Duodenal mucosa (tissue), 2 donors: ENCODE measurements around the gene JUP.
"Not testable (repeated sequence)": the region's sequence is repeated elsewhere in the genome, so short reads cannot be mapped to it uniquely, and the experiment has no call there.

Experiments used
- H3K27ac ChIP-seq: one replicate; pipeline ENCODE4 v1.7.0; 2013; ENCODE audit warnings: low read depth, low read length
- H3K27me3 ChIP-seq, 2 donors: one replicate each; pipeline ENCODE4 v1.7.0; 2013; ENCODE audit warnings: low read length in 2 of 2, control low read depth in 1 of 2; ENCODE audit not compliant: insufficient read depth in 2 of 2, control insufficient read depth in 1 of 2
- H3K36me3 ChIP-seq, 2 donors: one replicate each; pipeline ENCODE4 v1.7.0; 2013; ENCODE audit warnings: low read length in 2 of 2, control low read depth in 1 of 2; ENCODE audit not compliant: insufficient read depth in 2 of 2, control insufficient read depth in 1 of 2
- H3K4me1 ChIP-seq, 2 donors: one replicate each; pipeline ENCODE4 v1.7.0; 2013; ENCODE audit warnings: low read length in 2 of 2, control low read depth in 1 of 2; ENCODE audit not compliant: insufficient read depth in 2 of 2, control insufficient read depth in 1 of 2
- H3K4me3 ChIP-seq, 2 donors: one replicate each; pipeline ENCODE4 v1.7.0; 2013; ENCODE audit warnings: low read length in 2 of 2, low read depth in 1 of 2
- H3K9ac ChIP-seq, 2 donors: one replicate each; pipeline ENCODE4 v1.7.0; 2013; ENCODE audit warnings: low read length in 2 of 2, low read depth in 1 of 2
- H3K9me3 ChIP-seq, 2 donors: one replicate each; pipeline ENCODE4 v1.7.0; 2013; ENCODE audit warnings: low read length in 2 of 2, control low read depth in 1 of 2; ENCODE audit not compliant: control insufficient read depth in 1 of 2

The JUP gene

GRCh38 chr17:41786227-41787020, at the start of gene JUP:
Gene JUP, minus strand, starts transcription at chr17:41786711. Its CDS starts 14,857 bp downstream, at chr17:41771854.
- H3K36me3 ChIP-seq: peaks cover 0 to 5% of the 10 kb centered on the region in 2 donors
- H3K27ac ChIP-seq: peak within 1 kb of the TSS; percentile 99
- peak within 1 kb of the TSS; percentile 90 to 96 for H3K9ac ChIP-seq
- H3K4me3 ChIP-seq: peak within 1 kb of the TSS; percentile 72 to 75
- no peaks in the 10 kb centered on the region for H3K27me3 ChIP-seq
- peaks cover 30 to 32% of the 10 kb centered on the region in 2 donors for H3K4me1 ChIP-seq
- H3K9me3 ChIP-seq: no peaks in the 10 kb centered on the region

GRCh38 chr17:41835800-41836549, 49.5 kb upstream of the JUP start, which contains the start of gene NT5C3B:
Gene NT5C3B, minus strand, starts transcription at chr17:41836232. Its CDS starts 39 bp downstream, at chr17:41836193.
- Histone ChIP-seq H3K27ac (no peak within 1 kb of the TSS), H3K4me3 (peak within 1 kb of the TSS; percentile 71 to 79), H3K36me3 (peaks cover 0 to 5% of the 10 kb centered on the region in 2 donors), H3K9ac (peak within 1 kb of the TSS; percentile 59 to 69), H3K4me1 (peaks cover 7 to 12% of the 10 kb centered on the region in 2 donors), H3K9me3 (no peaks in the 10 kb centered on the region), H3K27me3 (peaks cover 0 to 6% of the 10 kb centered on the region in 2 donors)

GRCh38 chr17:41835214-41835799, 48.8 kb upstream of the JUP start:
- Histone ChIP-seq H3K27ac (no peak overlapping the region), H3K4me3 (peak overlapping the region; percentile 71 to 79), H3K4me1 (peaks cover 7 to 12% of the 10 kb centered on the region in 2 donors), H3K36me3 (peaks cover 0 to 5% of the 10 kb centered on the region in 2 donors), H3K9me3 (no peaks in the 10 kb centered on the region), H3K9ac (peak overlapping the region; percentile 48 to 59), H3K27me3 (peaks cover 0 to 6% of the 10 kb centered on the region in 2 donors)

- not testable (repeated sequence) for H3K27ac ChIP-seq, H3K4me1 ChIP-seq, H3K27me3 ChIP-seq, H3K4me3 ChIP-seq, H3K9me3 ChIP-seq, H3K9ac ChIP-seq
- H3K36me3 ChIP-seq: peaks cover 4 to 19% of the 10 kb centered on the region in 2 donors
These were observed 43.5 kb upstream of the JUP start for GRCh38 chr17:41829961-41830360.

- Histone ChIP-seq H3K9me3 (no peaks in the 10 kb centered on the region), H3K4me1 (no peaks in the 10 kb centered on the region), H3K36me3 (peaks cover 4 to 14% of the 10 kb centered on the region in 2 donors), H3K27ac (no peak overlapping the region), H3K9ac (no peak overlapping the region), H3K4me3 (no peak overlapping the region), H3K27me3 (no peaks in the 10 kb centered on the region)
These were observed 38.8 kb upstream of the JUP start for GRCh38 chr17:41825175-41825845.

GRCh38 chr17:41824086-41824485, 37.6 kb upstream of the JUP start:
- H3K9ac ChIP-seq: no peak overlapping the region
- H3K27ac ChIP-seq: no peak overlapping the region
- H3K27me3 ChIP-seq: no peaks in the 10 kb centered on the region
- H3K9me3 ChIP-seq: no peaks in the 10 kb centered on the region
- no peaks in the 10 kb centered on the region for H3K4me1 ChIP-seq
- peaks cover 0 to 7% of the 10 kb centered on the region in 2 donors for H3K36me3 ChIP-seq
- no peak overlapping the region for H3K4me3 ChIP-seq

GRCh38 chr17:41823580-41823979, 37.1 kb upstream of the JUP start:
- Histone ChIP-seq H3K27me3 (no peaks in the 10 kb centered on the region), H3K9me3 (no peaks in the 10 kb centered on the region), H3K9ac (no peak overlapping the region), H3K4me3 (no peak overlapping the region), H3K4me1 (no peaks in the 10 kb centered on the region), H3K27ac (no peak overlapping the region), H3K36me3 (peaks cover 0 to 4% of the 10 kb centered on the region in 2 donors)

GRCh38 chr17:41823141-41823524, 36.6 kb upstream of the JUP start:
- H3K36me3 ChIP-seq: peaks cover 0 to 4% of the 10 kb centered on the region in 2 donors
- no peaks in the 10 kb centered on the region for H3K9me3 ChIP-seq
- no peak overlapping the region for H3K9ac ChIP-seq
- H3K4me1 ChIP-seq: no peaks in the 10 kb centered on the region
- no peak overlapping the region for H3K27ac ChIP-seq
- no peaks in the 10 kb centered on the region for H3K27me3 ChIP-seq
- H3K4me3 ChIP-seq: no peak overlapping the region

GRCh38 chr17:41822216-41823140, 36.0 kb upstream of the JUP start:
- Histone ChIP-seq H3K9ac (no peak overlapping the region), H3K9me3 (no peaks in the 10 kb centered on the region), H3K27ac (no peak overlapping the region), H3K36me3 (peaks cover 0 to 4% of the 10 kb centered on the region in 2 donors), H3K4me3 (no peak overlapping the region), H3K4me1 (no peaks in the 10 kb centered on the region), H3K27me3 (no peaks in the 10 kb centered on the region)
